Ammon's horn (tissue), 1 donor: ENCODE measurements around the gene IL22.
A peak's percentile ranks its signal among the peaks of the same experiment; 100 is the strongest.
"Not testable (repeated sequence)": the region's sequence is repeated elsewhere in the genome, so short reads cannot be mapped to it uniquely, and the experiment has no call there.

Source experiments
- DNase-seq: peaks from one replicate; pipeline ENCODE4 v3.0.0-alpha.2; 2016; ENCODE audit warnings: low spot score

The IL22 gene

GRCh38 chr12:68229956-68230355 lies 23.4 kb downstream of the IL22 start:
- DNase-seq = no peak

GRCh38 chr12:68227356-68227755 lies 26.0 kb downstream of the IL22 start:
- DNase-seq = no peak

- DNase-seq = no peak
These were observed 27.6 kb downstream of the IL22 start, which contains the start of gene IL26 for GRCh38 chr12:68225576-68226476. Gene IL26, minus strand, starts transcription at chr12:68225810. Its CDS starts 54 bp downstream, at chr12:68225756.

GRCh38 chr12:68224613-68225285 lies 28.7 kb downstream of the IL22 start:
- no peak for DNase-seq

GRCh38 chr12:68223067-68223747 lies 30.2 kb downstream of the IL22 start:
- peak; percentile 94 for DNase-seq

GRCh38 chr12:68222326-68222725 lies 31.1 kb downstream of the IL22 start:
- DNase-seq = no peak

GRCh38 chr12:68221497-68221896 lies 31.9 kb downstream of the IL22 start:
- no peak for DNase-seq

GRCh38 chr12:68210875-68211274 lies 42.5 kb downstream of the IL22 start:
- no peak for DNase-seq

- DNase-seq = not testable (repeated sequence)
These were observed 44.2 kb downstream of the IL22 start for GRCh38 chr12:68209048-68209728.

GRCh38 chr12:68207276-68207675 lies 46.1 kb downstream of the IL22 start:
- DNase-seq = no peak

GRCh38 chr12:68206446-68206845 lies 47.0 kb downstream of the IL22 start:
- DNase-seq = no peak

GRCh38 chr12:68203460-68203875 lies 49.9 kb downstream of the IL22 start:
- no peak for DNase-seq

- no peak for DNase-seq
These were observed 52.5 kb downstream of the IL22 start for GRCh38 chr12:68200854-68201253.

- DNase-seq = no peak
These were observed 54.3 kb downstream of the IL22 start for GRCh38 chr12:68199127-68199526.

GRCh38 chr12:68198507-68199086 lies 54.8 kb downstream of the IL22 start:
- no peak for DNase-seq
